HG02938 (cell line): Measurements from ENCODE around the gene SLC17A5.
"Not testable (repeated sequence)": the region's sequence is repeated elsewhere in the genome, so short reads cannot be mapped to it uniquely, and the experiment has no call there.

ENCODE experiments used
- ATAC-seq: cut with Tn5 transposase; IDR thresholded peaks from one replicate; pipeline ENCODE4 v1.9.1; 2021; ENCODE audit warnings: mild to moderate bottlenecking, moderate library complexity; ENCODE audit not compliant: unreplicated experiment

SLC17A5 gene

GRCh38 chr6:73569121-73569520, 84.7 kb downstream of the SLC17A5 start:
- no peak for ATAC-seq

- no peak for ATAC-seq
Observed at GRCh38 chr6:73566954-73567591, 86.7 kb downstream of the SLC17A5 start.

GRCh38 chr6:73566486-73566871, 87.3 kb downstream of the SLC17A5 start:
- not testable (repeated sequence) for ATAC-seq

GRCh38 chr6:73565767-73566485, 87.9 kb downstream of the SLC17A5 start:
- no peak for ATAC-seq

- no peak for ATAC-seq
Observed at GRCh38 chr6:73564578-73565345, 89.0 kb downstream of the SLC17A5 start.

GRCh38 chr6:73562558-73562957, 91.2 kb downstream of the SLC17A5 start:
- no peak for ATAC-seq

GRCh38 chr6:73560853-73561407, 92.9 kb downstream of the SLC17A5 start:
- ATAC-seq = peak; percentile 63

- peak; percentile 35 for ATAC-seq
Observed at GRCh38 chr6:73560182-73560732, 93.5 kb downstream of the SLC17A5 start.

GRCh38 chr6:73559399-73559794, 94.4 kb downstream of the SLC17A5 start:
- ATAC-seq = not testable (repeated sequence)

- peak; percentile 57 for ATAC-seq
Observed at GRCh38 chr6:73558624-73559398, 95.0 kb downstream of the SLC17A5 start.

- ATAC-seq = no peak
Observed at GRCh38 chr6:73556836-73557235, 97.0 kb downstream of the SLC17A5 start.

GRCh38 chr6:73555380-73555949, 98.3 kb downstream of the SLC17A5 start:
- ATAC-seq = not testable (repeated sequence)

GRCh38 chr6:73551115-73551514, 102.7 kb downstream of the SLC17A5 start:
- not testable (repeated sequence) for ATAC-seq

GRCh38 chr6:73548458-73549446, 105.0 kb downstream of the SLC17A5 start:
- ATAC-seq = no peak

- no peak for ATAC-seq
Observed at GRCh38 chr6:73547036-73547435, 106.8 kb downstream of the SLC17A5 start.
